Measurements from ENCODE around the gene AKAP8. TPM values are rescaled to one million over a fixed set of nuclear protein-coding genes. Genes with fewer than 3 reads are reported as not detected.

AKAP8 gene
- total RNA-seq, 1 donor from 2014 or later: 17.0 TPM

DNA sequence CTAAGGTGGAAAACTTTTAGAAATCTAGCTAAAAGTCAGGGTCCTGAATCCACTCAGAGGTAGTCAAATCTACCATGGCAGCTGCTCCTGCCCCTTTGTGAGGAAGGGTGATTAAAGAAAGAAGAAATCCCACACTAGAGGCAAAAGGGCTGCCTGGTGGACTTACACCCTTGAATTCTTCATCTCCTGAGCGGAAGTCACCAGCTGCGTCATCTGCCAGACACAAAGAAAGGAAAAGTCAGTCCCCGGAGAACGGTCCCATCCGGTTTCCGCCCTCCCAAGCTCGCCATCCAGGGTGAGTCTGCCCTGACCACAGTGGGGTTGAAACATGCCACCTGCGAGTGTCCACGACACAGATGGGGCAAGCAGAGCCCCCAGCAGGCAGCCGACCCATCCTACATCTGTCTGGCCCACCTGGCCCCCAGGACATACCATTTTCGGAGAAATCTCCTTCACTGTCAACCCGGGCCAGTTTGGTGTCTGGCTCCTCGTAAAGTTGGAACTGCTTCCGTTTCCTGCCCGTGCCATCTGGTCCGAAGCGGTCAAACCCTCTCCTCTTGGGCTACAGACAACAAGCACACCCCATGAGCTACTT, 7.7 kb downstream of the AKAP8 start:
- H3K4me3 ChIP-seq: no peak overlapping the region
- intact Hi-C loops (cut with DNase I): no loop called here
- no peaks in the 10 kb centered on the region for H3K9me3 ChIP-seq
- H3K27ac ChIP-seq: no peak overlapping the region
- no peaks in the 10 kb centered on the region for H3K27me3 ChIP-seq
- H3K4me1 ChIP-seq: peaks cover 25 to 27% of the 10 kb centered on the region in 2 donors
- no peak for DNase-seq (ENCODE audit: low spot score in 2 of 2)
- TF ChIP-seq, protein P1, sequence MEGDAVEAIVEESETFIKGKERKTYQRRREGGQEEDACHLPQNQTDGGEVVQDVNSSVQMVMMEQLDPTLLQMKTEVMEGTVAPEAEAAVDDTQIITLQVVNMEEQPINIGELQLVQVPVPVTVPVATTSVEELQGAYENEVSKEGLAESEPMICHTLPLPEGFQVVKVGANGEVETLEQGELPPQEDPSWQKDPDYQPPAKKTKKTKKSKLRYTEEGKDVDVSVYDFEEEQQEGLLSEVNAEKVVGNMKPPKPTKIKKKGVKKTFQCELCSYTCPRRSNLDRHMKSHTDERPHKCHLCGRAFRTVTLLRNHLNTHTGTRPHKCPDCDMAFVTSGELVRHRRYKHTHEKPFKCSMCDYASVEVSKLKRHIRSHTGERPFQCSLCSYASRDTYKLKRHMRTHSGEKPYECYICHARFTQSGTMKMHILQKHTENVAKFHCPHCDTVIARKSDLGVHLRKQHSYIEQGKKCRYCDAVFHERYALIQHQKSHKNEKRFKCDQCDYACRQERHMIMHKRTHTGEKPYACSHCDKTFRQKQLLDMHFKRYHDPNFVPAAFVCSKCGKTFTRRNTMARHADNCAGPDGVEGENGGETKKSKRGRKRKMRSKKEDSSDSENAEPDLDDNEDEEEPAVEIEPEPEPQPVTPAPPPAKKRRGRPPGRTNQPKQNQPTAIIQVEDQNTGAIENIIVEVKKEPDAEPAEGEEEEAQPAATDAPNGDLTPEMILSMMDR (IDR thresholded peaks at IDR 0.05): no peak
- peaks cover 71% of the 10 kb centered on the region in 2 donors for H3K36me3 ChIP-seq

DNA sequence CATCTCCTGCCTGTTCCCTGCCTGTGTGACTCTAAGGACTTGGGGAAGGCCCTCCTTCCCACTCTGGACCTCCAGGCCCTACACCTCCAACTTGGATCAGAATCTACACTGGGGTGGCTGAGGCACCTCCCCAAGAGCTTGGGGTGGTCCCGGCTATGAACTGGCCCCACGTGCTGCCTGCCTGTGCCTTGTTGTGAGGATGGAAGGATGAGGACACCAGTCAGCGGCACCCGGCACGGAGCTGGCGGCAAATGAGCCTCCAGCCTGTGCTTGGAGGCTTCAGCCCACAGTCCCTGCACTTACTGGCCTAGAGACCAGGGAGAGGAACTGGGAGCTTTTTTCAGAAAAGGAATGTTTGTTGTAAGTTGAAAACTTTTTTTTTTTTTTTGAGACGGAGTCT, 8.5 kb downstream of the AKAP8 start:
- H3K36me3 ChIP-seq: peaks cover 73% of the 10 kb centered on the region in 2 donors
- no peaks in the 10 kb centered on the region for H3K9me3 ChIP-seq
- no peak overlapping the region for H3K27ac ChIP-seq
- no peaks in the 10 kb centered on the region for H3K27me3 ChIP-seq
- intact Hi-C loops (cut with DNase I): no loop called here
- TF ChIP-seq, protein P1 (IDR thresholded peaks at IDR 0.05): no peak
- no peak for DNase-seq (ENCODE audit: low spot score in 2 of 2)
- peaks cover 19 to 21% of the 10 kb centered on the region in 2 donors for H3K4me1 ChIP-seq
- no peak overlapping the region for H3K4me3 ChIP-seq

DNA sequence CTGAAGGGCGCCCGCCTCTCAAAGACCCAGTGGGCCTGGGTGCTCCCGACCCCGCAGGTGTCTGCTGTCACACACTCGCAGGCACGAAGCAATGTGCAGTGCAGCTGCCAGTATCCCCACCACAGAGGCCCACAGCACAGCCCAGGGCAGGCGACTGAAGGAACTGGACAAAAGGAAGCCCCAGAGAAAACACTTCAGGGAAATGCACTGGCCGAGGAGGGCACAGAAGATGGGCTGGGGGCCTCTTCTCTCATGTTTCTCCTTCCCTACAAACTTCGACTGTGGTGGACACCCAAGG, 10.0 kb downstream of the AKAP8 start:
- no peak for DNase-seq (ENCODE audit: low spot score in 2 of 2)
- TF ChIP-seq, protein P1 (IDR thresholded peaks at IDR 0.05): no peak
- H3K4me1 ChIP-seq: peaks cover 11 to 13% of the 10 kb centered on the region in 2 donors
- H3K9me3 ChIP-seq: no peaks in the 10 kb centered on the region
- intact Hi-C loops (cut with DNase I): no loop called here
- H3K36me3 ChIP-seq: peaks cover 85 to 86% of the 10 kb centered on the region in 2 donors
- H3K27me3 ChIP-seq: no peaks in the 10 kb centered on the region
- H3K4me3 ChIP-seq: no peak overlapping the region
- H3K27ac ChIP-seq: no peak overlapping the region

DNA sequence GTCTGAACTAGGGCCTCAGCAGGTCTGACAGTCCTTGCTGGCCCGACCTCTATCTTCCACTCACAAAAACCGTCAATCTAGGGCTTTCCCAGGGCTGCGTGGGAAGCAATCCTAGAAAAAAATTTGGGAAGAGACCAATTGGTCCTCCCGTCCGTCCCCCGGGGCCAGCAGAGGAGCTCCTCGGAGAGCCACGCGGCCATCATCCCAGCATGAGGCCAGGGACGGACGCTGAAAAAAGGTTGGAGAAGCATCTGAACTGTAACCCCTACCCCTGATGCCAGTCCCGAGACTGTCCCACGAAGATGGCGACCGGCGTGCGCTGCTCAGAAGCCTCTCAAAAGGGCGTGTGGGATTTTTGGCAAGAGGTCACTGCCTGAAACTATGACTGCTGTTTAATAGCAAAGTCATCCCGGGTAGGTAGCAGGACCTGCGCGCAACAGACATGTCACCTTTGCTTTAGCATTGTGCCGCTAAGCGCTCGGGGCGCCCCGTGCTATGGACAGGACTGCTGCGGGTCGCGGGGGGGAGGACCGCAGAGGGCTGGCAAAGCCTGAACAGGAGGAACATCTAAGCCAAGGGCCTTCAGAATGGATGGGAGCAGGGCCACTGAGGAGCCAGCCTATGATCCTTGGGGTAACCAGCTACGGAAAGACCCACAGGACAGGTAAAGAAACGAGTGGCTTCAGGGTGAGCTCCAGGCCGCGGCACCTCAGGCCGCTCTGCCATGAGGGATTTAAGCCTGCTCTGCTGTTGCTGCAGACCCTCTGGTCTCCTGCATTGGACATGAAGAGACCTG, 10.6 kb downstream of the AKAP8 start:
- intact Hi-C loops (cut with DNase I): no loop called here
- Histone ChIP-seq H3K4me1 (peaks cover 6 to 8% of the 10 kb centered on the region in 2 donors), H3K4me3 (no peak overlapping the region), H3K36me3 (peaks cover 87 to 89% of the 10 kb centered on the region in 2 donors), H3K27ac (no peak overlapping the region), H3K9me3 (no peaks in the 10 kb centered on the region), H3K27me3 (no peaks in the 10 kb centered on the region)
- TF ChIP-seq, protein P1 (IDR thresholded peaks at IDR 0.05): no peak
- no peak for DNase-seq (ENCODE audit: low spot score in 2 of 2)

DNA sequence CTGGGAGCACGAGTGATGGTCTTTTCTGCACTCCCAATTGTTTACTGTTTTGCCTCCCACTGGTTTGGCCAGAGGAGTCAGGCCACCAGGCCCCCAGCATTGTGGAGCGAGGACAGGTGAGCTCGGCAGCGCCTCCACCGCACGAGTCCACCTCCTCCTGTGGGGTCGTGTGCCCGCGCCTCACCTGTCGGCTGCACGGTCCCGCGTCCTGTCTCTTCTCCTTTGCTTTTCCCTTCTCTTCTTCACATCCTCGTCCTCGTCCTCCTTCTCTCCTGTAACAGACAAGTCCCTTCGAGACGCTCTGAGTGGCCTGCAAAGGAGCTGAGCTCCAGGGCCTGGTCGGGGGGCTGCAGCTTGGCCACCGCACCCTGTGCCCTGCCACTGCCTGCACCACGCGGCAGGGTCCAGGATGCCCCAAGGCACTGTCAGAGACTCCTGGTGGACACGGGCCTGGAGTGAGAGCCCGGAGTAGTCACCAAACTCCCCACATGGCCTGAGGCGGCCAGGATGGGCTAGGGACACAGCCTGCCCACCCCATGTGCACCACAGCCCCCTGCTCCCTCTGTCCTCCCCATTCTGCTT, 11.4 kb downstream of the AKAP8 start:
- Histone ChIP-seq H3K36me3 (peaks cover 78 to 81% of the 10 kb centered on the region in 2 donors), H3K9me3 (no peaks in the 10 kb centered on the region), H3K27ac (no peak overlapping the region), H3K4me3 (no peak overlapping the region), H3K4me1 (no peaks in the 10 kb centered on the region), H3K27me3 (no peaks in the 10 kb centered on the region)
- no peak for DNase-seq (ENCODE audit: low spot score in 2 of 2)
- TF ChIP-seq, protein P1 (IDR thresholded peaks at IDR 0.05): no peak
- intact Hi-C loops (cut with DNase I): no loop called here

All from ascending aorta (tissue), 2 donors.